HG03460 (cell line): ENCODE data around the gene TECTB.

ENCODE experiments used
- ATAC-seq: cut with Tn5 transposase; IDR thresholded peaks from one replicate; pipeline ENCODE4 v1.9.1; 2021; ENCODE audit not compliant: unreplicated experiment

Gene TECTB

DNA sequence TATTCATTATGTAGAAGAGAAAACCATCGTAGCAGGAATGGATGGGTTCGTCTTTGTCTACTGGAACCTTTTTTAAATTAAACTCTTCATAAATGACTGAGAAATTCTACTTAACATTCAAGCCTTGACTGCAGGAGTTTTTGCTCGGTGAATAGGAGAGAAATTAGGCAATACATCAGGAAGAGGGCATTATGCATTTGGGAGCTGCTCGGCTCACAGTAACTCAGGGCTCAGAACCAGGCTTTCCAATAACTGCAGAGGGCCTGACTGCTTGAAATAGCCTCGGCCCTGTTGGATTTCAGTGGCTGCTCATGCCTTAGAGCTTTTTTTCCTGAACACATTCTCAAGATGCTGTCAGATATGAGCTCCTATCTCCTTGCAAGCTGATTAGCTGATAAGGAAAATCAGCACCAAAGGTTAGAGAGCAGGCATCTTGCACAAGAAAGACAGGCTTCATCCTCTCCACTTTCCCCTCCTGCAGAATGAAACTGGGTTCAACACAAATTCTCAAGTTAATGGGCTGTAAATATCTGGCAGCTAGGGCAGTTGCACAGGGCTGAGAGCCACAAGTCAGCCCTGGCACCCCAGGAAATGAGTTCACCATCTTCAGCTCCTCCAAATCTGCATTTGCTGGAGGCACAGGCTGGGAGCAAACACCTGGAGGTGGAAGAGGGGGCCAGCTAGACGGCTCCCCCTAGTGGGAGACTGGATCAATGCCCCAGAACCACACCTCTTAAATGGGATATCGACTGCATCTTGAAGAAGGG, 24.3 kb downstream of the TECTB start:
- peak; percentile 73 for ATAC-seq

GRCh38 chr10:112308125-112308502, 24.9 kb downstream of the TECTB start:
- ATAC-seq, result no peak

GRCh38 chr10:112311481-112311880, 28.3 kb downstream of the TECTB start:
- ATAC-seq, result no peak

GRCh38 chr10:112313234-112313633, 30.0 kb downstream of the TECTB start:
- no peak for ATAC-seq

- ATAC-seq, result no peak
These were observed 30.7 kb downstream of the TECTB start for GRCh38 chr10:112313911-112314310.

- peak; percentile 80 for ATAC-seq
These were observed 31.7 kb downstream of the TECTB start for GRCh38 chr10:112314822-112315474.

DNA sequence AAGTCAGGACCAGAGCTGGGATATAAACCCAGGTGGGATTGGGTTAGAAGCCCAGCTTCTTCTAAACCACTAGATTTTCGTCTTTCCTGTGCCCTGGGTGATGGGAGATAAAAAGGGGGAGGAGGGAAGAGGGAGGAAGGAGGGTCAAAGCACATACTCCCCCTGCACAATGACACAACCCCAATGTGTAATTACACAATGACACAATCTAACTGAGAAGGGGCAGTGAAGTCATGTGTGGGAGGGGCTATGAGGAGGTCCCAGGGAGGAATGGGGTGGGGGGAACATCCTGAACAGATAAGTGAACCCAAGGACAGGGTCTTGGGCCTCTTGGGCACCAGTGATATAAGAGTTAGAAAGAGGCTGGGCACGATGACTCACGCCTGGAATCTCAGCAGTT, 44.5 kb downstream of the TECTB start:
- no peak for ATAC-seq

- no peak for ATAC-seq
These were observed 47.0 kb downstream of the TECTB start for GRCh38 chr10:112330162-112330561.

DNA sequence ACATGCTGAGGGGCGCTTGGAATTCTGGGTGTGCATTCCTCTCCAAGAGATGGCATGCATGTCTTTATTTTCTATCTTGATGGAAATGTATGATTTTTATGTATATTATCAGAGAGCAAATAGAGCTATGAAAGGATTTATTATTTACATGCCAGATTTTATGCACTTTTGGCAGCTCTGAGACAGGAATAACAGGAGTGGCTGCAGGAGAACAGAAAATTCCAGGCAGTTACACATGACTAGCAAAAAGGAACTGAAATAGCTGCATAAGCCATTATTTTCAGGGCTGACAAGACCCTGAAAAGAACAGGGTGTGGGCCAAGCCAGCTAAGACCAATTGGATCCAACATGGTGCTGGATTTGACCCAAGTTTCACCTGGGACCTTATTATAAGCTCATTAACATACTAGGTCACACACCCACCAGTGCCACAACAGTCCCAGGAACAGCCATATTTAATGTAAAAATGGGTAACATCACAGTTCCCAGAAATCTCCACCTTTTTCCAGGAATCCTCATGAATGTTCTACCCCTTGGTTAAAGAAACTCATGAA, 47.5 kb downstream of the TECTB start:
- no peak for ATAC-seq

- no peak for ATAC-seq
These were observed 48.8 kb downstream of the TECTB start for GRCh38 chr10:112332022-112332421.

GRCh38 chr10:112332509-112333228, 49.5 kb downstream of the TECTB start:
- ATAC-seq, result no peak

- ATAC-seq, result no peak
These were observed 50.3 kb downstream of the TECTB start for GRCh38 chr10:112333452-112333851.

DNA sequence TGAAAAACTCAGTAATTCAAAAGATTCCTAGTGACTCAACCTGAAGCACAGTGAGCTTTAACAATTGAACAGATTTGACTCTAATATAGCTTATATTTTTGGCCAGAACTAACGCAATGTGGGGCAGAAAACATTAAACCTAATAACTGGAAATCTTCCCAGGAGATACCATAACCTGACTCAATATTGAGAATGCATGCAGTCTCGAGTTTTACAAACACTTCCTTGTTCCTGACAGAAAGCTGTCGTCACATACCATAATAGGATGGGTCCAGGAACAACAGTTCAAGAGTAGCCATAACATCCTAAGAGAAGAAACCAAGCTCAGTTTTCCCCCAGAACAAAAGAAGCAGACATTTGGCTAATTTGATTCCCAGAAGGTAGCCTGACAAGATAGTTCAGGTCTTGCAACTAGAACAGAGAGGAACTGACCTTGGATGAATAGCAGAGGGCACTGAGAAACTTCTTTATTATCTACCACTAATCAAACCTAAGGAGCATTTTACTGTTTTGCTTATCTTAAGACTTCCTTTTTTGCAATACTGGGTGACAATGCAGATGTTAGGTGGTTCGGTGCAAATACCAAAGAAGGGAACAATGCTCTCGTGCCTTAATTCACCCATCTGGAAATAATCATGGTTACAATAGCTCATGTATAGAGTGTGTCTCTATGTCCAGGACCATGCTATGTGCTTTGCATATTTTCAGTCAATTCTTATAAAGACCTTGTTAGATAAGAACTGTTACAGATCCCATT, 52.1 kb downstream of the TECTB start:
- ATAC-seq, result no peak

GRCh38 chr10:112335868-112336265, 52.7 kb downstream of the TECTB start:
- no peak for ATAC-seq

DNA sequence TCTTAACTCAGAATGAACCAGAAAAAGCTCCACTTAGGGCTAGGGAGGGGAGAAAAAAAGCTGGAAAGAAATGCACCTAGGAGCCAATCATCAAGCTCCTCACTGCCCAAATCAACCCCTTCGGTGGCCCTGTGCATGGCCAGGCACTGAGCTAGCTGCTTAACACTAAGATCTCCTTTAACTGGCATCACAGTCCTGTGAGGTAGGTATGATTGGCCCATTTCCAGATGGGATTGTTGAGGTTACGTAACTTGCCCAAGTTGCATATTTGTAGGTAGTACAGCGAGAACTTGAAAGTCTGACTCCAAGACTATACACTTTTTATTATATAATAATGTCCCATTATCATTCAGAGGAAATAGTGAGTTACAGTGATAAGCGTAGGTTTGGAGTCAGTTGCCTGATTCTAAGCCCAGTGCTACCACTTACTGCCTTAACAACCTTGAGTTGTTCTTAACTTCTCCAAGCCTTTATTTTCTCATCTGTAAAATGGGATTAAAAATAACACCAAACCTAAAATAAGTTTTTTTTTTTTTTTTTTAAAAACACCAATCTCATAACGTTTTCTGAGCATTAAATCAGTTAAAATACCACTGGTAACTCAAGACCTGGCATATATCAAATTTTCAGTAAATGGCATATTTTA, 53.5 kb downstream of the TECTB start:
- no peak for ATAC-seq

DNA sequence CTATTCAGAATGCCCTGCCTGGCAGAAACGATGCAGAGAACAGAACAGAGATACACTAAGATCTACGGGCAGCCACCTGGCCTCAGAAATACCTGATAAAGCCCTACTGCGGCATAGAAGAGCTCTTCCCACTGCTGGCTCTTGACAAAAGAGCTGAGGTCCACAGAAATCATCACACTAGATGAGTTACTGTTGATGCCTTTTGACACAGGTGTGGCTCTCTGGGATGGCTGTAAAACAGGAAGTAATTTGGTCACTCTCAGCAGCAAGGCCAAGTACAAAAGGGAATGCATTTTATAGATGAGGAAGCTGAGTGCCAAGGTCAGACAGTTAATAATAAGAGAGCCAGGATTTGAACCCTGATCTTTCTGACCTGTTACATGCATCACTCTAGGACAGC, 55.8 kb downstream of the TECTB start:
- no peak for ATAC-seq

DNA sequence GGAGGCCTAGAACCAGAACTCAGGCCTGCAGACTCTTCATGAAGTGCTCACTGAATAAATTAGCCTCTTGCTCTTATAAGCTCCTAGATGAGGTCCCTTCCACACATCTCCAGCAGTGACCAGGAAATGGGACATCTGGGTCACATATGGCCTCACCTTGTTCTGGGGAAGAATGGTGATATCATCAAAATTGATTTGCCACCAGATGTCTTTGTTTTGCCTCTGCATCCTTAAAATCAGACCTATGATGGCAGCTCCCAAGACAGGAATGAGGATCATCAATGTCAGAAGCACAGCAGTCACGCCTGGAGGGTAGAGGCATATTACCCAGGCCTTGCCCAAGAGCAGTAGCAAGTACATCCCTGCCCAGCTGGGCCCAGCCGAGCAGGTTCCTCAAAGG, 57.4 kb downstream of the TECTB start:
- no peak for ATAC-seq

- no peak for ATAC-seq
These were observed 60.0 kb downstream of the TECTB start for GRCh38 chr10:112343056-112343806.

- ATAC-seq, result no peak
These were observed 61.1 kb downstream of the TECTB start for GRCh38 chr10:112344261-112344660.

DNA sequence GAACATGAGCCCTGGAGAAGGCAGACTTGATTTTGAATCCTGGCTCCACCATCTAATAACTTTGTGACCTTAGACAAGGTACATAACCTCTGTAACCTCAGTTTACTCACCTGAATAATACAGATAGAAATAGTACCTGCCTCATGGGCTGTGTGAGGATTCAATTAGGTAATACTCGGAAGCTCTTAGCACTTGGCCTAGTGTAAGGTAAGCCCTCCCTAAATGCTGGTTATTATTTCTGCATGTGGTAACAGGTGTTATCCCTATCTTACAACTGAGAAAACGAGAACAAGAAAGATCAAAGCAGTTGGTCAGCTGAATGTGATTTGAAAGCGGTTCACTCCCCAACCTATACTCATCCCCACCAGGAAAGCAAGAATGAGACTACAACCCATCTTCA, 62.0 kb downstream of the TECTB start:
- no peak for ATAC-seq
